Measurements from ENCODE around the gene ANAPC16.
"Not testable (repeated sequence)": the region's sequence is repeated elsewhere in the genome, so short reads cannot be mapped to it uniquely, and the experiment has no call there.

ANAPC16 gene

DNA sequence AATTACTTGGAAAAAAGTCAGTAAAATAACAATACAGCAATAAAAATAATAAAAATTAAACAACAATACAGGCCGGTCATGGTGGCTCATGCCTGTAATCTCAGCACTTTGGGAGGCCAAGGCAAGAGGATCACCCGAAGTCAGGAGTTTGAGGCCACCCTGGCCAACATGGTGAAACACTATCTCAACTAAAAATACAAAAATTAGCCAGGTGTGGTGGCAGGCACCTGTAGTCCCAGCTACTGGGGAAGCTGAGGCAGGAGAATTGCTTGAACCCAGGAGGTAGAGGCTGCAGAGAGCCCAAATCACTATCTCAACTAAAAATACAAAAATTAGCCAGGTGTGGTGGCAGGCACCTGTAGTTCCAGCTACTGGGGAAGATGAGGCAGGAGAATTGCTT is 4.0 kb upstream of the ANAPC16 start:
- DNase-seq (ENCODE audit: low spot score): not testable (repeated sequence)

DNA sequence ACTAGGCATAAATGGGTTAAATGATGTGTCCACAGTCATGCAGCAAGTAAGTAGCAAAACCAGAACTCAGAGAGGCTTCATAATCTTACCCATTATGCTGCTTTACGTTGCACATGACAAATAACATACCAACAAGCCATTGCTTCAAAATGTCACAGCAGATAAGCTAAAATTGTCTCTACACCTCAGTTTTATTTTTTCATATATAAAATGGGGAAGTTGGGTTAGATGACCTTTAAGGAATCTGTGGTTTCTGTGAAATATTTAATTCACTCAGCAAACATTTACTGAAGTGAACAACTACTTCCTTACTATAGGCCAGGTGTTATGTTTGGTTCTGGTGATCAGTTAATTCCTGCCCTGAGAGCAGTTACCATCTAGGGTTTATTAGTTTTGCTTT is 2.5 kb downstream of the ANAPC16 start:
- DNase-seq (ENCODE audit: low spot score): no peak

DNA sequence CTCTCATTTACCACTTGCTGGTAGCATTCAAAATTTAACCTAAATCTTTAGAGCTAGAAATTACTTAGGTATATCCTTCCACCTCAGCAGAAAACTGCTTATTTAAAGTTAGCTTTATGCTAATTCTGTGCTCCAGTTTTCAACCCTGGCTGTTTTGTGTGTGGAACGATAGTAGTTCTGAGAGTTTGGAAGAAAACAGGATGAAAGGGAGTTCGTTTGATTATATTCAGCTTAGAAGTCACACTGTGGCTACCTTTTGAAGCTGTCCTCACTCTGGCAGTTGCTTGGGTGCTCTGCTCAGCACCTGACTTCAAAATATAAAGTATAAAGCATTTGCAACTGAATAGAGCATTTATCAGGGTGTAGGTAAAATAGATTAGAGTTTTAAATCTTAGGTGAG is 2.9 kb downstream of the ANAPC16 start:
- no peak for DNase-seq (ENCODE audit: low spot score)

DNA sequence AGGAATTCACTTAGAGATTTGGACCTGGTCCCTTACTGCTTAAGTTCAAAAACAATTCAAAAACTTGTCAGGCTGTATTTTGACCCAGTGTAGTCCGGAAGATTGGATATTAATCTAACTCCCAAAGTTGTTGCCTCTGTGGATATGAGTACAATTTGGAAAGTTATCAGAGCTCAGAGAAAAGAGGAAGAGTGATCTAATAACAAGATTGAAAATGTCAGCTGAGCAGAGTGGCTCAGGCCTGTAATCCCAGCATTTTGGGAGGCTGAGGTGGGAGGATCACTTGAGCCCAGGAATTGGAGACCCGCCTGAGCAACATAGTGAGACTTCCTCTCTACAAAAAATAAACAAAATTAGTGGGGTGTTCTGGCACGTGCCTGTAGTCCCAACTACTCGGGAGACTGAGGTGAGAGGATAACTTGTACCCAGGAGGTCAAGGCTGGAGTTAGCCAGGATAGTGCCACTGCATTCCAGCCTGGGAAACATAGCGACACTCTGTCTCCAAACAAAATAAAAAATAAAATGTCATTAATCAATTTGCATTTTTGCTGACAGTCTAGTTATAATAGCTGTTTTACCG is 3.5 kb downstream of the ANAPC16 start:
- no peak for DNase-seq (ENCODE audit: low spot score)

DNA sequence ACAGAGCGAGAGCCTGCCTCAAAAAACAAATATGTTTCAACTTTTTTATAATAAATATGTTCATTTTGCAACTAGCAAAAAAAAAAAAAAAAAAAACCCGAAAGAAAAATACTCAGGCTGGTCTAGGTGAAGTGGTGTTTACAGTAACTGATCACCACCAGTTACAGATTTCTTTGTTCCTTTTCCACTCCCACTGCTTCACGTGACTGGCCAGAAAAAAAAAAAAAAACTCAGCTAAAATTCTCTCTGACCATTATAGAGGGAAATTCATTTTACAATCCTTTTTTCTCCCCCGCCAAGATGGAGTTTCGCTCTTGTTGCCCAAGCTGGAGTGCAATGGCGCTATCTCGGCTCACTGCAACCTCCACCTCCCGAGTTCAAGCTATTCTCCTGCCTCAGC is 4.8 kb downstream of the ANAPC16 start:
- no peak for DNase-seq (ENCODE audit: low spot score)

DNA sequence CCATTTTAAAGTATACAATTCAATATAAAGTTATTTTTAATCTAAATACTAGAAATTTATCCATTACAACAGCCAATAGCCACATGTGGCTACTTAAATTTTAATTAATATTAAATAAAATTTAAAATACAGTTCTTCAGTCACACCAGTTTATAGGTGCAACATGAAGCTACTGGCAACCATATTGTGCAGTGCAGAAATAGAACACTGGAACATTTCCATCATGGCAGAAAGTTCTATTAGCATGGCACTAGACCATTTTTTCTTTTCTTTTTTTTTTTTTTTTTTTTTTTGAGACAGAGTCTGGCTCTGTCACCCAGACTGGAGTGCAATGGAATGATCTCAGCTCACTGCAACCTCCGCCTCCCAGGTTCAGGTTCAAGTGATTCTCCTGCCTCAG is 5.5 kb downstream of the ANAPC16 start:
- DNase-seq (ENCODE audit: low spot score): no peak

DNA sequence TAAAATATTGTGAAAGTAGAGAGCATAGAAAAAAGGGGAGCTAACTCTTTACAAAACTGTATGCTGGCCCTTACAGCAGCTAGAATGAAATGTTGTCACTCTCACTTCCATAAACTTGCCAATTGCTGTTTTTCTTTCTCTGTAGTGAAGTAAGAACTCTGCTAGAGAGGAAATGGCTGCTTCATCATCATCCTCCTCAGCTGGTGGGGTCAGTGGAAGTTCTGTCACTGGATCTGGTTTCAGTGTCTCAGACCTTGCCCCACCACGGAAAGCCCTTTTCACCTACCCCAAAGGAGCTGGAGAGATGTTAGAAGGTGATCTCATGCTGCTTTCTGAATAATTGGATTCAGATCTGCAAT is 7.9 kb downstream of the ANAPC16 start:
- no peak for DNase-seq (ENCODE audit: low spot score)

DNA sequence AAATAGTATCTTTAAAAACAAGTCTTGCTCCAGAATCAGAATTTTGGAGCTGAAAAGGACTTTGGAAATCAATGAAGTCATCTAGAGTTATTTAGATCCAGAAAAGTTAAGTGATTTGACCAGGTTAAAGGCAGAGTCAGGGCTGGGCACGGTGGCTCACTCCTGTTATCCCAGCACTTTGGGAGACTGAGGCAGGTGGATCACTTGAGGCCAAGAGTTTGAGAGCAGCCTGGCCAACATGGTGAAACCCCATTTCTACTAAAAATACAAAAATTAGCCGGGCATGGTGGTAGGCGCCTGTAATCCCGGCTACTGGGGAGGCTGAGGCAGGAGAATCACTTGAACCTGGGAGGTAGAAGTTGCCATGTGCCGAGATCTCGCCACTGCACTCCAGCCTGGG is 8.4 kb downstream of the ANAPC16 start:
- DNase-seq (ENCODE audit: low spot score): not testable (repeated sequence)

DNA sequence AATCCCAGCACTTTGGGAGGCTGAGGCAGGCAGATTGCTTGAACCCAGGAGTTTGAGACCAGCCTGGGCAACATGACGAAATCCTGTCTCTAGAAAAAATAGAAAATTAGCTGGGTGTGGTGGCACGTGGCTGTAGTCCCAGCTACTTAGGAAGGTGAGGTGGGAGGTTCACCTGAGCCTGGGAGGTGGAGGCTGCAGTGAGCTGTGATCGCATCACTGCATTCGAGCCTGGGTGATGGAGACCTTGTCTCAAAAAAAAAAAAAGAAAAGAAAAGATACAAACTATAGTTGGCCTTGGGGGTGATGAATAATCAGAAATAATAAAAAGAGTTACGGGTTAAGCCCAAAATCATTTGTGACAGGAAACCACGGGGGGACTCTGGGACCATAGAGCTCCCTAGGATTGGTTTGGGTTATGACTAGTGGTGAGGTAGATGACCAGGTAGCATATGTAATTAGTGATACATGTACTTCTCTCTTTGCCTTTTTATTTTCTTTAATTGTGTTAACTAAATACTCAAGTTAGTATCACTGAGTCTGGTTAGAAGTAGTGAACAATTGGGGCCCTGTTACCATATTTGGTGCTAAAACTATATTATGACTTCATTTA is 10.7 kb downstream of the ANAPC16 start:
- DNase-seq (ENCODE audit: low spot score): no peak

DNA sequence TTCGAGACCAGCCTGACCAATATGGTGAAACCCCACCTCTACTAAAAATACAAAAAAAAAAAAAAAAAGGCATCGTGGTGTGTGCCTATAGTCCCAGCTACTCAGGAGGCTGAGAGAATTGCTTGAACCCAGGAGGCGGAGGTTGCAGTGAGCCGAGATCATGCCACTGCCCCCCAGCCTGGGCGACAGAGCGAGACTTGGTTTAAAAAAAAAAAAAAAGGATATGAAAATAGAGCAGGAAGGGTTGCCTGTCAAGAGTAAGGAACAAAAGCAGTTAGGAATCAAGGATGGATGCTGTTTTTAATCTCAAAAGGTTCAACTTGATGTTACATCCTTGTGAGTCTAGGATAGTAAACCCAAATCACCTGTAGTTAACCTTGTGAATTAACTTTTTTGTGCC is 12.0 kb downstream of the ANAPC16 start:
- DNase-seq (ENCODE audit: low spot score): no peak

DNA sequence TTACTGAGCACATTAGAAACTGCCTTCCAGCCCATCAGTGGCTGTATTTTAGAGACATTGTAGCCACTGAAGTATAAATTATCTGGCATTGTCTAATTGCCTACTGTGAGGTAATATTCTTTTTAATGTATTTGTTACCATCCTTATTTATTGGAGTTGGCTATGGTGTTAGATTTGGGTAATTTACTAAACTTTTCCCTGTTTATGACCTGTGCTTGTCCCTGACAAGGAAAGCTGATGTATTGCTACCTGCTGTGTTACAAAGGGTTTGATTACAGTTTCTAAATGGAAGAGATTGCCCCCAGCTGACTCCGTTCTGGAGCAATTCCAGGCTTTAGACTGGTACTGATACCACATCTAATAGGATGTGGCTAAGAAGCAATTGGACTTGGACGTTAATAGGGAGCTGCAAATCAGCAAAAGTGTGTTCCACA is 12.5 kb downstream of the ANAPC16 start:
- DNase-seq (ENCODE audit: low spot score): no peak

DNA sequence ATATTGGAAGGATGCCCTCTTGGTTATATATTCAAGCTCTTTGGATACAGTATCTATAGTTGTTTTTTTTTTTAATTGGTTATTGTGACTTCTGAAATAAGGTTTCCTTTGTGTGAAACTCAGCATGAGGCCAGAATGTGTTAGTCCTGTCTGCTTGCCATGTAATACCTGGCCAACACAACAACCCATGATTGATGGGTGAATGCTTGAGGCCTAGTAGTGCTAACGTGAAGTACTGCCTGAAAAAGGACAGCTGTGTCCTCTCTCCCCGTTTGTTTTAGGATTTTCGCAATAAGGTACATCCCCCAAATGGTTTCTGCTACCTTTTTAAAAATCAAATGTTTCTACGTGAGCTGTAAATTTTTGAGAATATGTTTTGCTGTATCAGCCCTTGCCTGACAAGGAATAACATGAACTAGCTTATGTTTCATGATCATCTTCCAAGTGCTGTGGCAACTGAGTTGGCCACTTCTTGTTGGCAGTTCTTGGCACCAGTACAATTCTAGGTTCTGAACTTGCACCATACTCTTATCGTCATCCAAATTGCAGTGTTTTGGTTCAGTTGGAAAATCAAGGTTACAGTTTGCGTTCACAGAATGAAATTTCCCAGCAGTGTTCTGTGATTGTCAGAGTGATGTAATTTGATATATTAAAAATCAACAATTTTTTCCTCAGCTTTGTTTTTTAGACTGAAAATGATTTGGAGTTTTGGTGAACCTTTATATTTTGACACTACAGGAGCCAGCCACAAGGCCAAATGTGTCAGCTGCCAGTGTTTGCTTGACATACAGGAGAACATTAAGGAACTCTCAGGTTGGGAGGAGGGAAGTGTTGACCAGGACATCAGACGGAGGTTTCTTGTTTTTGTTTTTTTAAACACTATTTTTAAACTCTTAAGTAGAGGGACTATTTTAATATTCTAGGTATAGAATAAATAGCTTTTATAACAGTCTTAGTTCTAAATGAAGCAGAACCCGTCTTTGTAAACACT is 13.7 kb downstream of the ANAPC16 start:
- DNase-seq (ENCODE audit: low spot score): no peak

DNA sequence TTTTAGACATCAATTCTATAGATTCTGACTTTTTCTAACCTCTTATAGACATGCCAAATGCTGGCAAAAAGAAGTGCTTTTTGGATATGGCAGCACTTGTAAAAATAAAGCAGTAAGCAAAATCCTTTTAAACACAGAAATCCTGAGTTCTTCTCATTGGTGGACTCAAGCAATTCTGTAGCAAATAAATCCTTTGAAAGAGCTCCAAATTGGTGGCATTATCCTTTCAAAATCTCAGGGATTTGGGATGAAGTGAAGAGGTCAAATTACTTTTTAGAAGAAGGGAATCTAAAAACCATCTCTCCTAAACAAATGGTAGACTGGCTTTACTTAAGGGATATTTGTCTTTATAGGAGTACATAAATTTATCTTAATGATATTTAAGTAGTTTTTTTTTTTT is 17.8 kb downstream of the ANAPC16 start:
- no peak for DNase-seq (ENCODE audit: low spot score)

DNA sequence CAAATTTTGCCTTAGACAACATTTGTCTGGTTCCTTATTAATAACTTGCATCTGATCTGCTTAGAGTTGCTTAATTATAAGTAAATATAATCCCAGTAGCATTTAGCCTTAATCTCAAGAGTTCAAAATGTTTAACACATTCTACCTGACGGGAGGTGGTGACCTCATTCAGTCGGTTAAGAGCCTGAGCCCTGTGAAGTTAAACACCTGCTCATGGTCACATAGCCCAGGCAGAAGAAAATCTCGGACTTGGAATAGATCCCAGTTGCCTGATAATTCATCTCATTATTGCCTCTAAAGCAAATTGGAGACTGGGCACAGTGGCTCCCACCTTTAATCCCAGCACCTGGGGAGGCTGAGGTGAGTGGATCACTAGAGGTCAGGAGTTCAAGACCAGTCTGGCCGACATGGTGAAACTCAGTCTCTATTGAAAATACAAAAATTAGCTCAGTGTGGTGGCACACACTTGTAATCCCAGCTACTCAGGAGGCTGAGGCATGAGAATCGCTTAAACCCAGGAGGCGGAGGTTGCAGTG is 18.8 kb downstream of the ANAPC16 start:
- DNase-seq (ENCODE audit: low spot score): no peak

DNA sequence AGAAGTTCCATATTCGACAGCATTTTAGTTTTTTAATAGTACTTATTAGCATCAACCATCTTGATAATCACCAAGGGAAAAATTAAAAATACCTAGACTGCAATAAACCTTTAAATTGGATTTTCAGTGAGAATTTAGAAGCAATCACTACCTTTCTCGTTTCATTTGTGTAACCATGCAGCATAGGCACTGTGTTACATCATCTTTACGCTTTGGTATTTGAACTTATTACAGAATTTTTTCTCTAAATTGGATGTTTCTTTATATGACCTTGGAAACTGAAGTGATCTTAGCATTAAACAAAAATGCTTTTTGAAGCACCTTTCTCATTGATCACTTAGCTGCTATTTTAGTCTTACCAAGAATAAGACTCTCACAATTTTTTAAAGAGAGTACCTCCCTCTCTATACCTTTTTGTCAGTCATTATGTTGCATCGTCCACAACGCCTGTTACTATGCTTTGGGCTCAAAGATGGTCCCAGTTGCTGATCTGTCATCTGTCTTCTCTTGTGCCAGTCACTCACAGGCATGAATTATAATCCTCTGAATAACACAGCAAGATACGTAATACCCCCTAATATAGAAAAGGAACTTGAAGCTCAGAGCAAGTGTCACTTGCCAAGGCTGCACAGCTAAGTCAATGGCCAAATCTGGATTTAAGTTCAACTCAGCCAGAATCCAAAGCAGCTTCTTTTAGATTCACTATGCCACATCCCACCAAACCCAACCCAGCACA is 19.9 kb downstream of the ANAPC16 start:
- DNase-seq (ENCODE audit: low spot score): no peak

DNA sequence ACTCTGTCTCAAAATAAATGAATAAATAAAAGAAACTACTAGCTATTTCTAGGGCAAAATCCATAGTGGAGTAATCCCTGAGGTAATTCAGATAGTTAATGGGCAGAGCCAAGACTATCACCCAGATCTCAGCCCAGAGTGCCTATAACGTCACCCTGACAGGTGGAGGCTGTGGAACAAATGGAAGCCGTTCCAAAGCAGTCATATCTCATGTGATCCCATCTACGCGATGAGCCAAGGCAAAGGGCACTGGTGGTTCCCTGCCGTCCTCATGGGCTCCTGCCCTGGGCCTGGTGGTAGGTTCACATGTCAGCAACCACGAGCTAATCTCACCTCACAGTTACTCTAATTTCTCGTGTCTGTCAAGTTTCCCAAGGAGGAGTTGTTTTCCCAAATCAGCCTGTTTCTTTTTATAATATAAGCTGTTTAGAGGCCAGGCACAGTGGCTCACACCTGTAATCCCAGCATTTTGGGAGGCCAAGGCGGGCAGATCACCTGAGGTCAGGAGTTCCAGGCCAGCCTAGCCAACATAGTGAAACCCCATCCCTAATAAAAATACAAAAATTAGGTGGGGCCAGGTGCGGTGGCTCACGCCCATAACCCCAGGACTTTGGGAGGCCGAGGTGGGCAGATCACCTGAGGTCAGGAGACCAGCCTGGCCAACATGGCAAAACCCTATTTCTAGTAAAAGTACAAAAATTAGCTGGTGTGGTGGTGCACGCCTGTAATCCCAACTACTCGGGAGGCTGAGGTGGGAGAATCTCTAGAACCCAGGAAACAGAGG is 22.8 kb downstream of the ANAPC16 start:
- DNase-seq (ENCODE audit: low spot score): no peak

DNA sequence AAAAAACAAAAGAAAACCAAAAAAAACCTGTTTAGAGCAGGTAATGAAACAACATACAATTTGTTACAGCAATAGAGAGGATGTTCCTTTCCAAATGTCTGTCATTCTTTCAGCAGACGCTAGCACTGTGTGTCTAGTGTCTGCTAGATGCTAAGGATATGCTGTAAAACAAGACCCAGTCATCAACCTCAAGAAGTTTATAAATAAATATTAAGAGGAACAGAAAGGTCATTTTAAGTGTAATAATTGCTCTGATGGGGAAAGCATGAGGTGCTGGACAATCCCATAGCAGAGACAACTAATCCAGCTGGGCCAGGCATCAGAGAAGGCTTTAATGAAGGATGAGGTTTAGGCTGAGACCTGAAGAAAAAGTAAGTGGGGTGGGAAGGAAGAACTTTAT is 23.6 kb downstream of the ANAPC16 start:
- DNase-seq (ENCODE audit: low spot score): no peak

DNA sequence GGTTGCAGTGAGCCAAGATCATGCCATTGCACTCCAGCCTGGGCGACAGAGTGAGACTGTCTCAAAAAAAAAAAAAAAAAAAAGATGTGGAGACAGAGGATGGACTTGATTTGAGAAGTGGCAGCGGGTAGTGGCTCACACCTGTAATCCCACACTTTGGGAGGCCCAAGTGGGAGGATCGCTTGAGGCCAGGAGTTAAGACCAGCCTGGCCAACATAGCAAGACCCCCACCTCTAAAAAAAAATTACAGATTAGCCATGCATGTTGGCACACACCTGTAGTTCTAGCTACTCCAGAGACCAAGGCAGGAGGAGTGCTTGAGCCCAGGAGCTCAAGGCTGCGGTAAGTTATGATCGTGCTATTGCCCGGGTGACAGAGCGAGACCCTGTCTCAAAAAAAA is 24.6 kb downstream of the ANAPC16 start:
- DNase-seq (ENCODE audit: low spot score): no peak

DNA sequence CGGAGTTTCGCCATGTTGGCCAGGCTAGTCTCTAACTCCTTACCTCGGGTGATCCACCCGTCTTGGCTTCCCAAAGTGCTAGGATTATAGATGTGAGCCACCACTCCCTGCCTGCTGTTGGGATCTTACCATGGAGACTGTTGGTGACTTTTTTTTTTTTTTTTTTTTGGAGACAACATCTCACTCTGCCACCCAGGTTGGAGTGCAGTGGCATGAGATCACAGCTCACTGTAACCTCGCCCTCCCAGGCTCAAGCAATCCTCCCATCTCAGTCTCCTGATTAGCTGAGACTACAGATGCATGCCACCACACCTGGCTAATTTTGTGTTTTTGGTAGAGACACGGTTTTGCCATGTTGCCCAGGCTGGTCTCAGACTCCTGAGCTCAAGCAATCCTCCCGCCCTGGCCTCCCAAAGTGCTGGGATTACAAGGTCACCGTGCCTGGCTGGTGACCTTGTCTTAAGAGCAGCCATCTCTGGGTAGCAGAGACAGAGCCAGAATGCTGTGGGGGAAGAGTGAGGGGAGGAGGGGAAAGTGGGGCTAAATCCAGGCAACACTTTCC is 26.0 kb downstream of the ANAPC16 start:
- DNase-seq (ENCODE audit: low spot score): no peak

DNA sequence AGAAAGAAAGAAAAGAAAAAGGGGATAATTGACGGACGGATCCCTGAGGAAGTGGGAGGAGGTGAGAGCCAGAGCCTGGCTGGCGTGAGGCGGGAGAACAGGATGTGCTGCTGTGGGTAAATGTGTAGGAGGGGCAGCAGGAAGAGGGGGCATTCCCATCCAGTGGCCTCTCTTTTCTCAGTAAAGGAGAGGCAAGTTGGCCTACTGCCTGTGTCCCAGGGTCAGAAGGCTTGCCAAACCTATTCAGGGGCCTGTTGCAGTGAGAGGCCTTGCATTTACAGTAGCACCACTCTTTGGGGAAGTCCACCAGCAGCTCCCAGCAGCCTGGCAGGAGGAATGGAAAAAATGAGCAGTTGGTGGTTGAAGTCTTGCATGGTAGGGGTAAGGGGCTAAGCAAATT is 26.9 kb downstream of the ANAPC16 start:
- DNase-seq (ENCODE audit: low spot score): peak; percentile 70

DNA sequence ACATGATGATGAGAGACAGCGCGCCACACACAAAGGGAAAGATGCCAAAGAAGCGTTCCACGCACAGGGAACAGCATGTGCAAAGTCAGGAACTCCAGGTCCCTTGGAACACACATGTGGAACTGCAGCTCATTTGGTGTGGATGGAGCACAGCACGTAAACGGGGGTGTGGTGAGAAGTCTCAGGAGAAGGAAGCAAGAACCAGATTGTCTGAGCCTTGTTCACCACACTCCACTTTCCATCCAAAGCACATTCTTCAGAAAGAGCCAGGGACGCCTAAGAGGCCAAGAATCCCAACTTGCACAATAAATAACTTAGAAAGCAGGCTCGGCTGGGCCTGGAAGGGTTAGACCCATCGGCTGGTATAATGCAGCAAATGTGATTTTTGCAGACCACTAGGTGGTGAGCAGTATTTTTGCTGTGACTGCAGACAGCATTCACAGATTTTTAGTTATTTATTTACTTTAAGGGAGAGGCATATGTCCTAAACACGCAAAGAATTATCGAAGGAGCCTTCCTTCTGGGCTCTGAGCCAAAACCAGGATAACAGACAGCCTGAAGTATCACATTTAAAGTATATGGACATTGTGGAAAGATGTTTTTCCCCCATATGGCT is 28.1 kb downstream of the ANAPC16 start:
- DNase-seq (ENCODE audit: low spot score): peak; percentile 61
